Loucy (cell line): Measurements from ENCODE around the gene ZNF728.
"Not testable (repeated sequence)": the region's sequence is repeated elsewhere in the genome, so short reads cannot be mapped to it uniquely, and the experiment has no call there.

Experiments used
- H2AFZ ChIP-seq: fragments of 200-600 bp; sonication (generic); 2 replicates; pipeline ENCODE4 v1.6.0; 2016; ENCODE audit warnings: antibody characterized with exemption, mild to moderate bottlenecking, low read length, moderate library complexity
- H3F3A ChIP-seq: fragments of 200-600 bp; 2 replicates; pipeline ENCODE4 v1.6.0; 2016; ENCODE audit warnings: antibody characterized with exemption, low read depth, mild to moderate bottlenecking
- H3K27me3 ChIP-seq: fragments of 200-600 bp; sonication (generic); 2 replicates; pipeline ENCODE4 v1.6.1; 2014; ENCODE audit warnings: low read length, mild to moderate bottlenecking; ENCODE audit not compliant: insufficient read depth, poor library complexity, severe bottlenecking
- H3K36me3 ChIP-seq: fragments of 200-600 bp; sonication (generic); 2 replicates; pipeline ENCODE4 v1.6.1; 2016; ENCODE audit warnings: low read length; ENCODE audit not compliant: insufficient read depth
- H3K4me1 ChIP-seq: fragments of 200-600 bp; sonication (generic); 2 replicates; pipeline ENCODE4 v1.5.1; 2014; ENCODE audit warnings: low read length, mild to moderate bottlenecking; ENCODE audit not compliant: insufficient read depth, poor library complexity, severe bottlenecking
- H3K4me2 ChIP-seq: fragments of 200-600 bp; sonication (generic); 2 replicates; pipeline ENCODE4 v1.6.0; 2014; ENCODE audit warnings: antibody characterized with exemption, low read length, low read depth, mild to moderate bottlenecking; ENCODE audit not compliant: poor library complexity, severe bottlenecking
- H3K4me3 ChIP-seq: fragments of 200-600 bp; sonication (generic); 2 replicates; pipeline ENCODE4 v1.5.1; 2014; ENCODE audit warnings: low read length, mild to moderate bottlenecking, mixed read lengths; ENCODE audit not compliant: poor library complexity, severe bottlenecking
- H3K79me2 ChIP-seq: fragments of 200-600 bp; sonication (generic); 2 replicates; pipeline ENCODE4 v1.6.1; 2014; ENCODE audit warnings: low read length; ENCODE audit not compliant: insufficient read depth
- H3K9ac ChIP-seq: fragments of 200-600 bp; sonication (generic); 2 replicates; pipeline ENCODE4 v1.6.0; 2014; ENCODE audit warnings: mild to moderate bottlenecking, low read depth, low read length, moderate library complexity; ENCODE audit not compliant: poor library complexity, severe bottlenecking
- H3K9me2 ChIP-seq: fragments of 200-600 bp; sonication (generic); replicated peaks from 2 replicates; pipeline ENCODE4 v1.6.1; 2016; ENCODE audit warnings: low read depth, low read length, mixed read lengths
- H3K9me3 ChIP-seq: fragments of 200-600 bp; sonication (generic); 2 replicates; pipeline ENCODE4 v1.6.1; 2014; ENCODE audit warnings: mild to moderate bottlenecking, antibody characterized with exemption, low read length, low read depth; ENCODE audit not compliant: insufficient read depth
- H4K20me1 ChIP-seq: fragments of 200-600 bp; sonication (generic); 2 replicates; pipeline ENCODE4 v1.6.0; 2014; ENCODE audit warnings: antibody characterized with exemption, low read length, mild to moderate bottlenecking; ENCODE audit not compliant: insufficient read depth, poor library complexity, severe bottlenecking
- CTCF ChIP-seq: fragments of 200-600 bp; sonication (generic); conservative IDR thresholded peaks from 2 replicates; pipeline ENCODE4 v1.5.1; 2014; ENCODE audit warnings: mild to moderate bottlenecking, antibody characterized with exemption, low read length
- EZH2phosphoT487 ChIP-seq: fragments of 200-600 bp; IDR thresholded peaks from 2 replicates; pipeline ENCODE4 v1.6.1; 2018; ENCODE audit warnings: antibody characterized with exemption, mild to moderate bottlenecking, moderate library complexity, borderline replicate concordance

The ZNF728 gene

GRCh38 chr19:23046743-23047142 is 43.8 kb upstream of the ZNF728 start:
- H3K79me2 ChIP-seq: no peaks in the 10 kb centered on the region
- TF ChIP-seq EZH2phosphoT487 (no peak), CTCF (no peak)
- H4K20me1 ChIP-seq: no peaks in the 10 kb centered on the region
- no peak overlapping the region for H3K4me2 ChIP-seq
- no peaks in the 10 kb centered on the region for H3K9me2 ChIP-seq
- H3K4me1 ChIP-seq: no peaks in the 10 kb centered on the region
- no peak overlapping the region for H3K9ac ChIP-seq
- no peaks in the 10 kb centered on the region for H3K27me3 ChIP-seq
- H3K4me3 ChIP-seq: no peak overlapping the region
- H3K36me3 ChIP-seq: no peaks in the 10 kb centered on the region
- H3F3A ChIP-seq: no peaks in the 10 kb centered on the region
- no peak overlapping the region for H2AFZ ChIP-seq
- H3K9me3 ChIP-seq: peaks cover 18% of the 10 kb centered on the region; the same call in 1 of the 2 replicates

GRCh38 chr19:23033721-23034120 is 30.7 kb upstream of the ZNF728 start:
- H3K27me3 ChIP-seq: no peaks in the 10 kb centered on the region
- no peaks in the 10 kb centered on the region for H3K79me2 ChIP-seq
- H3K9me3 ChIP-seq: no peaks in the 10 kb centered on the region; the same call in 1 of the 2 replicates
- no peaks in the 10 kb centered on the region for H3K4me1 ChIP-seq
- no peak overlapping the region for H3K4me3 ChIP-seq
- no peak overlapping the region for H3K4me2 ChIP-seq
- no peak for TF ChIP-seq EZH2phosphoT487
- no peak for TF ChIP-seq CTCF
- no peaks in the 10 kb centered on the region for H3K9me2 ChIP-seq
- H2AFZ ChIP-seq: no peak overlapping the region
- no peak overlapping the region for H3K9ac ChIP-seq
- H3K36me3 ChIP-seq: no peaks in the 10 kb centered on the region
- no peaks in the 10 kb centered on the region for H4K20me1 ChIP-seq
- H3F3A ChIP-seq: no peaks in the 10 kb centered on the region

GRCh38 chr19:23015660-23016059 is 12.7 kb upstream of the ZNF728 start:
- no peak overlapping the region for H3K4me3 ChIP-seq
- H3K9me2 ChIP-seq: no peaks in the 10 kb centered on the region
- H3F3A ChIP-seq: no peaks in the 10 kb centered on the region
- H3K9me3 ChIP-seq: peaks cover 4% of the 10 kb centered on the region; the same call in 1 of the 2 replicates
- no peak overlapping the region for H3K9ac ChIP-seq
- H2AFZ ChIP-seq: no peak overlapping the region
- no peaks in the 10 kb centered on the region for H3K79me2 ChIP-seq
- no peak overlapping the region for H3K4me2 ChIP-seq
- no peak for TF ChIP-seq EZH2phosphoT487
- TF ChIP-seq CTCF: no peak
- H4K20me1 ChIP-seq: no peaks in the 10 kb centered on the region
- no peaks in the 10 kb centered on the region for H3K27me3 ChIP-seq
- H3K4me1 ChIP-seq: no peaks in the 10 kb centered on the region
- no peaks in the 10 kb centered on the region for H3K36me3 ChIP-seq

DNA sequence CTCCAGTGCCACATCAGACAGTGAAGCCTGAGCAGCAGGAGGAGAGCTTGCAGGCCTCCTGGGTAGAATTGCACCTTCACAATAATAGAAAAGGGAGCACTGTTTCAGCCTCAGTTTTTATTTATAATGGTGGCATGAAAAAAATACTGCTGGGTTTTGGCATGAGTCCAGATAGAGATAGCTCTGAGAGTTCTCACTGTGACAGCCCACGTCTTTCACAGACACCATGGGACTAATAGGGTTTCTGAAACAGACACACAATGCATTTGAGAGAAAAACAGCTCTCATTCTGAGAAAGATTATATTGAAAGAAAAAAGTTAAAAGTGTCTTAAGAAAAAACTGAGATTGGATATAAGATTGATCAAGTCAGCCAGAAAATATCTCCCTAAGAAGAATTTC is 8.0 kb downstream of the ZNF728 start:
- H3K9me2 ChIP-seq, H3K4me1 ChIP-seq, H3K4me2 ChIP-seq, H3K36me3 ChIP-seq, H3K4me3 ChIP-seq, H3K9ac ChIP-seq, H2AFZ ChIP-seq, H3K79me2 ChIP-seq, H3F3A ChIP-seq, H3K27me3 ChIP-seq, H3K9me3 ChIP-seq, H4K20me1 ChIP-seq: not testable (repeated sequence)
